AG20443 (cell line): ENCODE data around the gene ARPC2.

ENCODE experiments used
- DNase-seq: peaks from one replicate; pipeline ENCODE4 v3.0.0; 2012; ENCODE audit warnings: low spot score, mixed read lengths

Gene ARPC2

GRCh38 chr2:218290316-218291261 is 73.6 kb downstream of the ARPC2 start:
- DNase-seq = no peak

GRCh38 chr2:218291318-218292047 is 74.5 kb downstream of the ARPC2 start:
- DNase-seq = peak; percentile 33

- peak; percentile 97 for DNase-seq
These were observed 75.3 kb downstream of the ARPC2 start, which contains the start of gene TMBIM1 for GRCh38 chr2:218292048-218293014. Gene TMBIM1, minus strand, starts transcription at chr2:218292503. Its CDS starts 10,362 bp downstream, at chr2:218282141.

- no peak for DNase-seq
These were observed 76.9 kb downstream of the ARPC2 start for GRCh38 chr2:218293715-218294429.

GRCh38 chr2:218294430-218295022 is 77.5 kb downstream of the ARPC2 start:
- no peak for DNase-seq

- DNase-seq = no peak
These were observed 78.0 kb downstream of the ARPC2 start for GRCh38 chr2:218295029-218295428.

- DNase-seq = no peak
These were observed 79.2 kb downstream of the ARPC2 start for GRCh38 chr2:218296200-218296599.

- no peak for DNase-seq
These were observed 79.9 kb downstream of the ARPC2 start for GRCh38 chr2:218296847-218297246.

GRCh38 chr2:218298314-218298875 is 81.4 kb downstream of the ARPC2 start:
- no peak for DNase-seq

- no peak for DNase-seq
These were observed 83.2 kb downstream of the ARPC2 start for GRCh38 chr2:218300141-218300540.

GRCh38 chr2:218301176-218301819 is 84.3 kb downstream of the ARPC2 start:
- peak; percentile 68 for DNase-seq
